Vagina (tissue), 2 donors: ENCODE measurements around the gene MRPS7. TPM values are rescaled to one million over a fixed set of nuclear protein-coding genes. Genes with fewer than 3 reads are reported as not detected.
A peak's percentile ranks its signal among the peaks of the same experiment; 100 is the strongest.
"Not testable (repeated sequence)": the region's sequence is repeated elsewhere in the genome, so short reads cannot be mapped to it uniquely, and the experiment has no call there.

Source experiments
- DNase-seq, 2 donors: peaks; one replicate each; pipeline ENCODE4 v3.0.0-alpha.2; 2017; ENCODE audit errors: extremely low spot score in 2 of 2
- H3K27ac ChIP-seq: fragments of 200-600 bp; sonication (generic); one replicate; pipeline ENCODE4 v1.5.1; 2019
- H3K27me3 ChIP-seq: fragments of 200-600 bp; sonication (generic); one replicate; pipeline ENCODE4 v1.5.1; 2019
- H3K36me3 ChIP-seq, 2 donors: fragments of 200-600 bp; sonication (generic); one replicate each; pipeline ENCODE4 v1.5.1; 2017 to 2019
- H3K4me1 ChIP-seq: fragments of 200-600 bp; sonication (generic); one replicate; pipeline ENCODE4 v1.5.1; 2019
- H3K4me3 ChIP-seq, 2 donors: fragments of 200-600 bp; sonication (generic); 1 replicate in 1 of 2; 2 replicates in 1 of 2; pipeline ENCODE4 v1.5.1; 2016 to 2019
- H3K9me3 ChIP-seq: fragments of 200-600 bp; sonication (generic); one replicate; pipeline ENCODE4 v1.5.1; 2019
- CTCF ChIP-seq, 3 experiments: fragments of 450-650 bp in 2 of 3; fragments of 200-600 bp in 1 of 3; sonication (generic) in 1 of 3; IDR thresholded peaks; one replicate each; pipeline ENCODE4 v1.5.1; 2017 to 2019; ENCODE audit warnings: antibody characterized with exemption in 3 of 3, mild to moderate bottlenecking in 2 of 3, moderate library complexity in 2 of 3
- POLR2A ChIP-seq, 2 donors: fragments of 450-650 bp; IDR thresholded peaks; one replicate each; pipeline ENCODE4 v1.6.1; 2017; ENCODE audit warnings: antibody characterized with exemption in 2 of 2, mild to moderate bottlenecking in 2 of 2, moderate library complexity in 2 of 2
- POLR2AphosphoS5 ChIP-seq, 2 donors: sonication (generic); formaldehyde crosslinking; IDR thresholded peaks; one replicate each; pipeline ENCODE4 v1.9.0; 2017; ENCODE audit warnings: antibody characterized with exemption in 2 of 2, mild to moderate bottlenecking in 2 of 2, low read depth in 1 of 2; ENCODE audit not compliant: insufficient read depth in 1 of 2
- intact Hi-C: fragments of 100-400 bp; cut with DNase I; formaldehyde crosslinking; loops from one replicate; pipeline ENCODE4 v1.15.1; 2023
- total RNA-seq: library from RNA; depleted of rRNA; stranded (reverse); fragments of >200 nt; gene quantifications from one replicate; pipeline ENCODE4 v1.2.3, GENCODE V29; 2016

MRPS7 gene
- total RNA-seq, 1 donor from 2014 or later = 40.3 TPM

- TF ChIP-seq POLR2AphosphoS5 (IDR thresholded peaks at IDR 0.05; ENCODE audit: insufficient read depth in 1 of 2, low read depth in 1 of 2) (no peak), CTCF (IDR thresholded peaks at IDR 0.05) (no peak), POLR2A (IDR thresholded peaks at IDR 0.05) (no peak)
- no peak overlapping the region for H3K4me3 ChIP-seq
- no peak for DNase-seq
- intact Hi-C loops = no loop called here
- H3K27me3 ChIP-seq = no peaks in the 10 kb centered on the region
- peak overlapping the region; percentile 42 for H3K27ac ChIP-seq
- H3K9me3 ChIP-seq = no peaks in the 10 kb centered on the region
- peaks cover 0 to 21% of the 10 kb centered on the region in 2 donors for H3K36me3 ChIP-seq
- peaks cover 13% of the 10 kb centered on the region for H3K4me1 ChIP-seq
These were observed 12.1 kb upstream of the MRPS7 start for GRCh38 chr17:75249564-75249963.

GRCh38 chr17:75250009-75250471 is 11.6 kb upstream of the MRPS7 start:
- H3K9me3 ChIP-seq = no peaks in the 10 kb centered on the region
- intact Hi-C loops = no loop called here
- no peaks in the 10 kb centered on the region for H3K27me3 ChIP-seq
- peak overlapping the region in 1 of 2 donors; percentile 11 for H3K4me3 ChIP-seq
- H3K4me1 ChIP-seq = peaks cover 16% of the 10 kb centered on the region
- peaks cover 0 to 16% of the 10 kb centered on the region in 2 donors for H3K36me3 ChIP-seq
- peak overlapping the region; percentile 42 for H3K27ac ChIP-seq
- DNase-seq = no peak
- TF ChIP-seq POLR2A (IDR thresholded peaks at IDR 0.05) = no peak
- peak in 1 of 2 donors; percentile 11 for TF ChIP-seq POLR2AphosphoS5 (IDR thresholded peaks at IDR 0.05; ENCODE audit: insufficient read depth in 1 of 2, low read depth in 1 of 2)
- TF ChIP-seq CTCF (IDR thresholded peaks at IDR 0.05) = no peak

- H3K9me3 ChIP-seq = no peaks in the 10 kb centered on the region
- no peak overlapping the region for H3K4me3 ChIP-seq
- no peaks in the 10 kb centered on the region for H3K36me3 ChIP-seq
- no peak overlapping the region for H3K27ac ChIP-seq
- intact Hi-C loops = no loop called here
- H3K4me1 ChIP-seq = peaks cover 16% of the 10 kb centered on the region
- no peak for DNase-seq
- TF ChIP-seq CTCF (IDR thresholded peaks at IDR 0.05) (no peak), POLR2AphosphoS5 (IDR thresholded peaks at IDR 0.05; ENCODE audit: insufficient read depth in 1 of 2, low read depth in 1 of 2) (no peak)
- no peaks in the 10 kb centered on the region for H3K27me3 ChIP-seq
These were observed 9.5 kb upstream of the MRPS7 start for GRCh38 chr17:75252039-75252816.

- H3K9me3 ChIP-seq, H3K36me3 ChIP-seq, H3K27me3 ChIP-seq, intact Hi-C loops, H3K4me3 ChIP-seq, DNase-seq: not testable (repeated sequence)
- H3K4me1 ChIP-seq = peaks cover 24% of the 10 kb centered on the region
- TF ChIP-seq POLR2AphosphoS5 (IDR thresholded peaks at IDR 0.05; ENCODE audit: insufficient read depth in 1 of 2, low read depth in 1 of 2) = peak in 1 of 2 donors; percentile 44
- H3K27ac ChIP-seq = peak overlapping the region; percentile 27
These were observed 5.6 kb upstream of the MRPS7 start for GRCh38 chr17:75255954-75256698.

- H3K4me1 ChIP-seq = peaks cover 25% of the 10 kb centered on the region
- intact Hi-C loops, H3K36me3 ChIP-seq, H3K27ac ChIP-seq, H3K4me3 ChIP-seq, DNase-seq, H3K9me3 ChIP-seq, H3K27me3 ChIP-seq: not testable (repeated sequence)
These were observed 4.5 kb upstream of the MRPS7 start for GRCh38 chr17:75257228-75257627.
